ENCODE measurements around the gene TMEM163. TPM values are rescaled to one million over a fixed set of nuclear protein-coding genes. Genes with fewer than 3 reads are reported as not detected.

Gene TMEM163
- polyA plus RNA-seq, 1 donor from 2014 or later = 3.5 TPM

- H3K9me2 ChIP-seq (ENCODE audit: insufficient read depth, low read length) = no peaks in the 10 kb centered on the region
- no peak overlapping the region for H2AFZ ChIP-seq (ENCODE audit: low read depth, low read length)
- TF ChIP-seq EZH2 (IDR thresholded peaks at IDR 0.05; ENCODE audit: borderline replicate concordance, insufficient read depth, low read length, poor library complexity, severe bottlenecking) = no peak
- no peak for TF ChIP-seq POLR2AphosphoS5 (IDR thresholded peaks at IDR 0.05)
- TF ChIP-seq RAD21 (conservative IDR thresholded peaks at IDR 0.05) = no peak
- TF ChIP-seq MXI1 (conservative IDR thresholded peaks at IDR 0.05; ENCODE audit: poor library complexity, severe bottlenecking) = no peak
- TF ChIP-seq CTCF (IDR thresholded peaks at IDR 0.05; ENCODE audit: poor library complexity, severe bottlenecking) = no peak
- no peak for TF ChIP-seq TAF1 (IDR thresholded peaks at IDR 0.05; ENCODE audit: low read depth)
- TF ChIP-seq REST (IDR thresholded peaks at IDR 0.05; ENCODE audit: borderline replicate concordance) = no peak
- TF ChIP-seq EP300 (conservative IDR thresholded peaks at IDR 0.05; ENCODE audit: poor library complexity, severe bottlenecking) = no peak
- no peak for TF ChIP-seq SMC3 (conservative IDR thresholded peaks at IDR 0.05; ENCODE audit: poor library complexity)
- H3F3A ChIP-seq (ENCODE audit: insufficient read depth, low read length, poor library complexity, severe bottlenecking) = no peaks in the 10 kb centered on the region
- no peak overlapping the region for H3K4me2 ChIP-seq (ENCODE audit: low read length)
- H3K27ac ChIP-seq (ENCODE audit: low read length) = no peak overlapping the region
- H3K9me3 ChIP-seq (ENCODE audit: low read length) = no peaks in the 10 kb centered on the region
- H3K9ac ChIP-seq (ENCODE audit: low read length) = no peak overlapping the region
- no peaks in the 10 kb centered on the region for H4K20me1 ChIP-seq (ENCODE audit: insufficient read depth)
- H3K36me3 ChIP-seq (ENCODE audit: insufficient read depth, low read length) = no peaks in the 10 kb centered on the region
- H3K79me2 ChIP-seq (replicated peaks; ENCODE audit: insufficient read depth, low read length) = no peaks in the 10 kb centered on the region
- H3K27me3 ChIP-seq (ENCODE audit: insufficient read depth, low read depth, low read length) = no peaks in the 10 kb centered on the region
- no peak overlapping the region for H3K4me3 ChIP-seq (ENCODE audit: low read length)
Measured at GRCh38 chr2:134745023-134745422, 26.2 kb upstream of the TMEM163 start.

GRCh38 chr2:134739879-134740301 lies 21.1 kb upstream of the TMEM163 start:
- Histone ChIP-seq H3K9ac (ENCODE audit: low read length) (no peak overlapping the region), H3K4me2 (ENCODE audit: low read length) (no peak overlapping the region), H3F3A (ENCODE audit: insufficient read depth, low read length, poor library complexity, severe bottlenecking) (no peaks in the 10 kb centered on the region), H3K4me3 (ENCODE audit: low read length) (no peak overlapping the region), H3K36me3 (ENCODE audit: insufficient read depth, low read length) (no peaks in the 10 kb centered on the region), H3K27me3 (ENCODE audit: insufficient read depth, low read depth, low read length) (no peaks in the 10 kb centered on the region), H3K79me2 (replicated peaks; ENCODE audit: insufficient read depth, low read length) (no peaks in the 10 kb centered on the region), H4K20me1 (ENCODE audit: insufficient read depth) (no peaks in the 10 kb centered on the region), H3K27ac (ENCODE audit: low read length) (no peak overlapping the region), H3K9me2 (ENCODE audit: insufficient read depth, low read length) (no peaks in the 10 kb centered on the region), H2AFZ (ENCODE audit: low read depth, low read length) (no peak overlapping the region), H3K9me3 (ENCODE audit: low read length) (no peaks in the 10 kb centered on the region)
- no peak for TF ChIP-seq MXI1 (conservative IDR thresholded peaks at IDR 0.05; ENCODE audit: poor library complexity, severe bottlenecking)
- TF ChIP-seq RAD21 (conservative IDR thresholded peaks at IDR 0.05) = no peak
- no peak for TF ChIP-seq TAF1 (IDR thresholded peaks at IDR 0.05; ENCODE audit: low read depth)
- no peak for TF ChIP-seq CTCF (IDR thresholded peaks at IDR 0.05; ENCODE audit: poor library complexity, severe bottlenecking)
- TF ChIP-seq POLR2AphosphoS5 (IDR thresholded peaks at IDR 0.05) = no peak
- TF ChIP-seq EZH2 (IDR thresholded peaks at IDR 0.05; ENCODE audit: borderline replicate concordance, insufficient read depth, low read length, poor library complexity, severe bottlenecking) = no peak
- no peak for TF ChIP-seq EP300 (conservative IDR thresholded peaks at IDR 0.05; ENCODE audit: poor library complexity, severe bottlenecking)
- no peak for TF ChIP-seq SMC3 (conservative IDR thresholded peaks at IDR 0.05; ENCODE audit: poor library complexity)
- no peak for TF ChIP-seq REST (IDR thresholded peaks at IDR 0.05; ENCODE audit: borderline replicate concordance)
